GM21367 (cell line): ENCODE measurements around the gene WSCD2.
"Not testable (repeated sequence)": the region's sequence is repeated elsewhere in the genome, so short reads cannot be mapped to it uniquely, and the experiment has no call there.

ENCODE experiments used
- ATAC-seq: cut with Tn5 transposase; IDR thresholded peaks from one replicate; pipeline ENCODE4 v1.9.1; 2021; ENCODE audit not compliant: unreplicated experiment

Gene WSCD2

GRCh38 chr12:108193493-108193892 lies 64.4 kb downstream of the WSCD2 start:
- no peak for ATAC-seq

- ATAC-seq: no peak
Measured at GRCh38 chr12:108193917-108194316, 64.8 kb downstream of the WSCD2 start.

GRCh38 chr12:108194585-108194984 lies 65.5 kb downstream of the WSCD2 start:
- ATAC-seq: no peak

GRCh38 chr12:108196319-108196718 lies 67.2 kb downstream of the WSCD2 start:
- no peak for ATAC-seq

- no peak for ATAC-seq
Measured at GRCh38 chr12:108196921-108197320, 67.8 kb downstream of the WSCD2 start.

- ATAC-seq: no peak
Measured at GRCh38 chr12:108198043-108198442, 69.0 kb downstream of the WSCD2 start.

GRCh38 chr12:108199106-108199505 lies 70.0 kb downstream of the WSCD2 start:
- ATAC-seq: no peak

- no peak for ATAC-seq
Measured at GRCh38 chr12:108201808-108202207, 72.7 kb downstream of the WSCD2 start.

- ATAC-seq: no peak
Measured at GRCh38 chr12:108204117-108204987, 75.3 kb downstream of the WSCD2 start.

- no peak for ATAC-seq
Measured at GRCh38 chr12:108205864-108206263, 76.8 kb downstream of the WSCD2 start.

- no peak for ATAC-seq
Measured at GRCh38 chr12:108207791-108208730, 79.0 kb downstream of the WSCD2 start.

- ATAC-seq: no peak
Measured at GRCh38 chr12:108210001-108210400, 80.9 kb downstream of the WSCD2 start.

- no peak for ATAC-seq
Measured at GRCh38 chr12:108211157-108211556, 82.1 kb downstream of the WSCD2 start.

- no peak for ATAC-seq
Measured at GRCh38 chr12:108213871-108214445, 84.9 kb downstream of the WSCD2 start.

- no peak for ATAC-seq
Measured at GRCh38 chr12:108214486-108214885, 85.4 kb downstream of the WSCD2 start.

- ATAC-seq: no peak
Measured at GRCh38 chr12:108215458-108215857, 86.4 kb downstream of the WSCD2 start.

- ATAC-seq: no peak
Measured at GRCh38 chr12:108218921-108219320, 89.8 kb downstream of the WSCD2 start.

- not testable (repeated sequence) for ATAC-seq
Measured at GRCh38 chr12:108225101-108225500, 96.0 kb downstream of the WSCD2 start.

GRCh38 chr12:108226866-108227265 lies 97.8 kb downstream of the WSCD2 start:
- no peak for ATAC-seq

- no peak for ATAC-seq
Measured at GRCh38 chr12:108228746-108229145, 99.7 kb downstream of the WSCD2 start.

GRCh38 chr12:108231109-108231905 lies 102.2 kb downstream of the WSCD2 start:
- no peak for ATAC-seq
